GM19035 (cell line): ENCODE data around the gene GDF11.

Source experiments
- ATAC-seq: cut with Tn5 transposase; IDR thresholded peaks from one replicate; pipeline ENCODE4 v1.9.1; 2021; ENCODE audit not compliant: unreplicated experiment

Gene GDF11

DNA sequence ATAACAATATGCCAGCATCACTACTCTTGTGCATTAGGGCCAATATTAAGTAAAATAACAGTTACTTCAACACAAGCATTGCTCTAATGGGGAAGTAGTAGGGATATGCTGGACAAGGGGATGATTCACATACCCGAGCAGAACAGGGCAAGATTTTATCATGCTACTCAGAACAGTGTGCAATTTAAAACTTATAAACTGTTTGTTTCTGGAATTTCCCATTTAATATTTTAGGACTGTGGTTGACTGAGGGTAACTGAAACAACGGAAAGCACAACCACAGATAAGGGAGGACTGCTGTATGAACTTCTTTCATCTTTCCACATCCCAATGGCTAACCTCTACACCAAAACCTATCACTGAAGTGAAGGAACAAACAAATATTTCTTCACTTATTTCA is 37.8 kb downstream of the GDF11 start:
- ATAC-seq: no peak

DNA sequence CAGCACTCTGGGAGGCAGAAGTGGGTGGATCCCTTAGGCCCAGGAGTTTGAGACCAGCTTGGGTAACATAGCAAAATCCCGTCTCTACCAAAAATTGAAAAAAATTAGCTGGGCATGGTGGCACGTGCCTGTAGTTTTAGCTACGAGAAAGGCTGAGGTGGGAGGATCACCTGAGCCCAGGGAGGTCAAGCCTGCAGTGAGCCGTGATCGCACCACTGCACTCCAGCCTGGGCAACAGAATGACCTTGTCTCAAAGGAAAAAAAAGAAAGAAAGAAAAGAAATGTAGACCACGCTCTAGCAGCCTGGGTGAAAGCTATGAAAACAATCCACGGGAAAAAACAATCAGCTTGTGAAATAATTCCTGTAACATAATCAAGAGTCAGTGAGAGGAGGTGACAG is 45.6 kb downstream of the GDF11 start:
- no peak for ATAC-seq

DNA sequence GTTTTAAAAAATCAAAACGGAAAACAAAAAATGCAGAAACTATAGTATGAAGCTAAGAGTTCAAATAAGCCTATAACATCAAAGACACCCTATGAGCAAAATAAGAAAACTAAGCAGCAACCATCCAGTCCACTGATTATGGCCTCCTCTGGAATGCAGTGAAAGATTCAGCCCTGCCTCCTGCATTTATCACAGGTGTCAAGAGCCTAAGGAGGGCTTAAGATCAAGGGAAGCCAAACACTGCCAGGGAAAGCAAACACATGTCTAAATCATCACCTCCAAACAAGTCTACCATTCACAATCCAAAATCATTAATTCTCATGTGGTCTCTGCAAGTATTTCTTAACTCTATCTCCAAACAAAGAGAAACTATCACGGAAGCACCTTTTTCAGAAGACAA is 46.2 kb downstream of the GDF11 start:
- ATAC-seq: no peak

DNA sequence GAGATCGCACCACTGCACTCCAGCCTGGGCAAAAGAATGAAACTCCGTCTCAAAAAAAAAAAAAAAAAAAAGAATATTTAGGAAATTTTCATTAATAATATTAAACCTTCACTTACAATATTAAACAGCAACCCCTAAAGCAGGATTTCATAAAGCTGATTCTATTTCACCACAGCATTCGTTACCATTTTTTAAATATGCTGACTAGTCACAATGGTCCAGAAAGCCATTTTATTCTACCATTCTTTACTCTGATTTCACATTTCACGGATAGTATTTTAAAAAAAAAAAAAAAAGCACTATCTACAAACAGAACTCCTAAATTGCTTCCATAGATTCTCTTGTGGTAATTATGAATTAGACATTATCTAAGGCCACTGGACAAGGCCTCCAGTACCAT is 47.0 kb downstream of the GDF11 start:
- ATAC-seq: no peak

DNA sequence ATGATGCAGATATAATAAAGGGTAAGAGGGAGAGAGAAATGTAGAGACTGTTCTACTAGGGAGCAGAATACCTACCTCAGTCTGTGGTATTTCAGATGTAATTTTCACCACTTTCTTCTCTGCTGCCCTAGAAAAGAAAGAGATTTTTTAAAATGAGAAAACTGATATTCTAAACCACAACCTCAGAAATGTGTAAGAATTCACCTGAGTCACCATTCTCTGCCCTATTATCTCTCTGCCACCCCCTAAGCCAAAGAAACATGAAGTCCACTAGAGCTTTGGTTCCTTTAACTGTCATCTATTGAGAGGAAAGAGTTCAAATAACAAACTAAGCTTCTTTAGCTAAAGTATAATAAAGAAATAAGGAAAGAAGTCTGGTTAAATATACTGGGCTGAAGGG is 53.0 kb downstream of the GDF11 start:
- ATAC-seq: no peak

DNA sequence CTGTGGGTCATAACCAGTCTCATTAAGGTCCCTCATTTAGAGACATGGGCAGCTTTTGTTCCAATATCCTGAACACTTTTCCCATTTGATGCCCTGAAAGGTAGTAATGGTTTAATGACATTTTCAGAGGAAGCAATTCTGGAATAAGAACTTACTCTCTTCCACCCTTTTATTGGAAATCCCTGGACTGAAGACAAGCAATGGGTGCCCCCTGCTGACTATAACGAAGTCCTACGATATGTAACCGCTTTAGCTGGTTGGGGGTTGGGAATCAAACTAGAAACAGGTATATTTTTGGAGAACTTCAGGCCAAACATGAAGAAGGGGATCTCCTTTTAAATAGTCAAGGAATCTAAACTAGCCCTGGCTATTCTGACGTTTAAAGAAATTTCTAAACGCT is 54.1 kb downstream of the GDF11 start:
- ATAC-seq: no peak

DNA sequence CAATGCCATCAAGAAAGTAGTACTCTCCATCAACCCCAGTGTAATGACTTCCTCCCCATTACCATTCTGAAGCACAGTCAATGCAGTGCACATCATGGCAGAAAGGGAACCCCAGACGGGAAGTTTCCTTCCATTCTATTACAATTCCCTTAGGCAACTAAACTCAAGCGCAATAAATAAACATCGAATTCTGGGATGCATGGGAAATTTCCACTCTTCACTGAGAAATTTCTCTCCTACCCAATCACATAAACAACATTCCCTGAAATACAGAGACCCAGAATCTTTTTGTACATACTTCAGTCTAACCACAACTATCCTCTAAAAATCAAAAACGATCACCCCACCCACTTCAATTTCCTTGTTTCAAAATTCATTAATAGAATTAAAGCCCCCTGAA is 54.6 kb downstream of the GDF11 start:
- ATAC-seq: no peak
